SIG-M5 (cell line): ENCODE results near the gene CLSTN2.

Source experiments
- DNase-seq: peaks from one replicate; lab custom pipeline; 2025; lab: John Stamatoyannopoulos, UW

The CLSTN2 gene

DNA sequence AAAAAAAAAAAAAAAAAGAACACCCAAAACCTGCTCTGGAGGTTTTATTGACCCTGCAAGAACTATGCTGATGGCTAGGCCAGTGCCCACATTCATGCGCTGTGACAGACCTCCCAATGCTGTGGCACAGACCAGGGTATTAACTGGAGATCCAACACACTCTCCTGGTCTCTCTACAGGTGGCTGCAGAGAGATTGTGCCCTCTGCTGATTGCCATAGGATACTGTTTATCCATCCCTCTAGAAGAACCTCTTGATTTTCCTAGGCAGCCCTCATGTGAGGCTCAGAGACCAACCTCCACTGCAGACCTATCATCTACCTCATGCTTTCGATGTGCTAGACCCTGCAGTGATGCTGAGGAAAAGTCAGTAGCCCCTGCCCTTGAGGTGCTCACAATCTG lies 617.4 kb downstream of the CLSTN2 start:
- DNase-seq: no peak

DNA sequence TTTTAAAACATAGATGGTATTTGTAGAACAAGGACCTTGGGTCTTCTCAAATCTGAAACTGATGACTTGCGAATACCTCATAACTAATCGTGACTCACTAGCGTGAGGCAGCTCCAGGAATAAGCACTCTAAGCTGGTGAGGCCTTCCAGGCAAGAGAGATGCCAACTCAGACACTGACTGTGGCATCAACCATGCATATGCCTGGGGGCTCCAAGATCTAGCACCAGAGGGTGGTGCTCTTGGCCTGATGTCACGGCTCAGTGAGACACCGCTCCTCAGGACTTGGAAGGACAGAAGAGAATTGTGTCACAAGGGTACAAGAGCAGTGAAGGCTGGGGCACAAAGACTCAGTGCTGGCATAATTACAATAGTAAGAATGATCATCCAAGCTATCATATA lies 617.9 kb downstream of the CLSTN2 start:
- DNase-seq: no peak

DNA sequence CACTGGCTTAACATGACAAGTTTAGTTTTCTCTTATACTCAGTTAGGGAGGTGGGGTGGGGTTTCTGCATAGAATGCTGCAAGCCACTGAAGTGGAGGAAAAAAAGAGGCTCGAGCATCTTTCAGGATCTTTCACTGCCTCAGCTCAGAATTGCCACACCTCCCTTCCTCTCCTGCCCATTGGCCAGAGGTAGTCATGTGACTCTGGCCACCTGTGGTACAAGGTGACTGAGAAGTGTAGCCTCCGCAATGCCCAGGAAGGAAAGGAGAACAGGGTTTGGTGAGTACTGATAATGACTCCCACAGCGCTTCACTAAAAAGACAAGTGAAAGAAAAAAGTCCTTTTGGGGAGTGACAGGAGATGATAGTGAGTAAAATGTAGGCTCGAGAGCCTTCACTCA lies 618.6 kb downstream of the CLSTN2 start:
- DNase-seq: no peak

DNA sequence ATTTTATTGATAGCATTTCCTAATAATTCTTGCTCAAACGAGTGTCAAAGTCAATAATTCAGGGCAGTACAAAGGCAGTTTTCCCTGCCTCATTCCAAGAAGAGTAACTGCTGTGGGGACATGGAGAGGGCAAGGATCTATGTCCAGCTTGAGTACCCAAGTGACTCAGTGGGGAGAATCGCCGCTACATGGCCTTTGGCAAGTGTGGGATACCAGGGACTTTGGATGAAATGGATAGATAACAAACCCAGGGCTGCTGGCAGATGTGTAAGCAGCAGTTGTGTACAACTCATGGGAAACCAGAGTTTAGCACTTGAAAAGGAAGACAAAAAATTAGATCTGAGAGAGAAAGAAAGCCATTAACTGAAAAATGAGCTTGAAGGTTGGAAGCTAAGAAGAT lies 620.7 kb downstream of the CLSTN2 start:
- no peak for DNase-seq

DNA sequence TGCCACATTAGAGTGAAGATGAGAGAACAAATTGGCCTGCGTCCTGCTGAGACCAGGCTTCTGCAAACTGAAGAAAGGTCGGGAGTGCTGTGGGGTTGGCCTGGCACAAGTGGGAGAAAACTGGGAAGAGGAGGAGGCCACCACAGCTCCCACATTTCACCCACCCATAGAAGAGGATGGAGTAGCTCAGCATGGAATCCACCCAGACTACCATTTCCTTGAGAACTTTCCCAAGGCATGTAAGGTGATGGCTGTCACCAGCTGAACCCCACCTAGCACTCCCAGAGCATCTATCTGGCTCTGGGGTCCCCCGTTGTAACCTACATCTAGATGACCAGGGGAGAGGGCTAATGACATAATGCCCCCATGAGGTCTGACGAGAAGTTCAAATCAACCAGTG lies 622.5 kb downstream of the CLSTN2 start:
- DNase-seq: no peak

DNA sequence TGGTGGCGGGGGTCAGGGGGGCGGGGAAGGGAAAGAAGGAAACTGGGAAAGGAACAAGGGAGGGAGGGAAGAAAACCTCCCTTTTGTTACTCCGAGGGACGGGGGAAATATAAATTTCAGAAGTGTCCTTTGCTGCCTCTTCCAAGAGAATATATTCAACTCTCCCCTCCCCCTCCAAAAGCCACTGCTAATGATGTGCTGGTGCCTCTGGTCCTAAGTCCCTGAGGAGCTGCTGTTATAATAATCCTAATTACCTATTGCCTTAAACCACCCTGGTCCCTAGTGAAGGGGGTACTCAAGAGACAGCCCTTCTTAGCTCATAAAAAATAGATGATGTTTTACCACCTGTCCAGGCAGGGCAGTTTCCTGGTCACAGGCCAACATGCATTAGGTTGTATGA lies 624.6 kb downstream of the CLSTN2 start:
- DNase-seq: no peak

DNA sequence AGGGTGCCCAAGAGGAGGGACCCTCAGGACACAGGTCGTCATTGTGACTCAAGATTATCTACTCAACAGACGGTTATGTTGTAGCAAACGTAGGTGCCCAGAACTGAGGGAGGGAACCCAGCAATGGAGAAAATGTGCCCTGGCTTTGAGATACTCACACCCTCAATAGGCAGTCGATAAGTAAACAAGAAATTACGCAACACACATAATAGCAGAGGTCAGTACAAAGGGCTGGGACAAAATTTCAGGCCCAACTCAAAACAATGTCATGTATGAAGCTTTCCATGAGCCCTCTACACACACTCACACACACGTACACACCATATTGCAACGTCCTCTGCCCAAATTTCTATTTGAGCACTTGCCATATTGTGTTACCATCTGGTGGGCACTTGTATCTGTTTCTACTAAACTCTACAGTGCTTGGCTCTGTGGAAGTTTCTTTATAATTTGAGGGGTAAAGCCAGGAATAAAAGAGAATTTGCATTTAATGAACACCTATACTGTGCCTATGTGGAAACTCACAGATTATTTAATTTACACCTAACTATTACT lies 628.3 kb downstream of the CLSTN2 start:
- no peak for DNase-seq

DNA sequence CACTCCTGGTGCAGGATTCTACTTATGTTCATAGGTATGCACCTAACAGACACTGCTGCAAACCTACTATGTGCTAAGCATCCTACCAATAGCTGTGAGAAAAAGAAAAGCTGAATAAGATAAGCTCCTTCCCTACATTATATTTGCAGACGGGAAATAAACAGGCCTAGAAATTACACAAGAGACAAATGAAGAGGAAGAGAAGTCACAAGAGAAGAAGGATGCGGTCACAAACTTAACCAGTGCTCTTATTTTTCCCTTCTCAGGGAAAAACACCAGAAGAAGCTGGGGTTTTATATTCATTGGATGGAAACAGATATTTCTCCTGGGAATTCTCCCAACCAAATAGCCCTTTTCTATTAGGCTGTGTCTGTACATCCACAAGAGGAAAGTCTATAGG lies 633.1 kb downstream of the CLSTN2 start:
- no peak for DNase-seq

DNA sequence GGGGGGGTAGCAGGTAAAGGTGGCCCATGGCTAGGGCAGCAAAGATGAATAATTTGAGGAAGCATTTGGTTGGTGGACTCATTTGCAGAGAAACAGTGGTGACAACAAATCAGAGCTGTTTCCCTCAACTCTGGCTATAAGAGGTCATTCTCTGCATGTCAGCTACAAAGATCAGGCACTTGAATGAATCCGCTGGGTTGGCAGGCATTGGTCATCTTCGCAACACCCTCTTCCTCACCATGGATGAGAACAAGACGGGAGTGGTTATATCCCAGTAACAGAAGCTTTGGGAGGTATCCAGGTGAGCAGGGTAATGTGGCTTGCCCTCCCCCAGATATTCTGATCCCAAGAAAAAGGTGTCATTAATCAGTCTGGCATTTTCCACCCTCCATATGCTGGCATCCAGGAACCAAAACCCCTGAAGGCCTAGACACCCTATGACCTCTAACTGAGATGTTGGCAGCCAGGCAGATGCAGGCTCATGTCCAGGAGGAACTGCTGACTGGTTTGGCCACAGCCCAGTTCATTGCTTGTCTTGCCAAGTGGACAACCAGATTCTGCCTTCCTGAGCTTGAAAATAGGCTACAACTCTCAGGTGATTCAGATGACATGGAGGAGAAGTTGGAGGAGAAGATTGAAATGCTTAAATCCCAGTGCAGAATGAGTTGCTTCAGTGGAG lies 634.0 kb downstream of the CLSTN2 start:
- no peak for DNase-seq

DNA sequence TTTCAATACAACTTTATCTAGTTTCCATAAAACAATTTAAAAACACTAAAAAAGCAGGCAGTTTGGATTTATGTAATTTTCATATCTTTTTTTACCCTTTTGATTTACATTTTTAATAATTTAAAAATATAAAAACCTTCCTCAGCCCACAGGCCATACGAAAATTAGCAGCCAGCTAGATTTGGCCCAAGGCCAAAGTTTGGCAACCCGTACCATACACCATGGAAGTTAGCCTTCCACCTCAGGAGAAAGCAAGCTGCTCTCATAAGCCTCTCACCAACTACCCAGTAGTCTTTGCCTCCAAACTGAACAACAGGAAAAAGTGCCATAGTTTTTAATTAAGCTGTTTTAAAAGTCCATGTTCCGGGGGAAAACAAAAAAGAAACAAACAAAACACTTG lies 635.6 kb downstream of the CLSTN2 start:
- no peak for DNase-seq

DNA sequence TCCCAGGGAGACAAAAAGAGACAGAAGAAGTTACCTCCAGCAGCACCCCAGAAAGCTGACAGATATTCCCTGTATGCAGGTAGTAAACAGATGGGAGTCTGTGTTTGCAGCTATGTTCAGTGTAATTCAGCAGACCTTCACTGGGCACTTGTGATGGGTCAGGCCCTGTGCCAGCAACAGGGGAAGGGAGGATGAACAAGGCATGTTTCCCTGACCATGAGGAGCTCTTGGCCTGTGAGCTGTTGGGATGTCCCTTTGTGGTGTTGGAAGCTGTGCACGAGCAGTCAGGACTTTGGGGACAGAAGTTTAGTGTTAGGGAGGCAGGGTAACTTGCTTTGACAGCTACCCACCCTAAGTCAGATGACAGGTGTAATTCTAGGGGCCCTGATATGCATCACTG lies 636.9 kb downstream of the CLSTN2 start:
- no peak for DNase-seq

DNA sequence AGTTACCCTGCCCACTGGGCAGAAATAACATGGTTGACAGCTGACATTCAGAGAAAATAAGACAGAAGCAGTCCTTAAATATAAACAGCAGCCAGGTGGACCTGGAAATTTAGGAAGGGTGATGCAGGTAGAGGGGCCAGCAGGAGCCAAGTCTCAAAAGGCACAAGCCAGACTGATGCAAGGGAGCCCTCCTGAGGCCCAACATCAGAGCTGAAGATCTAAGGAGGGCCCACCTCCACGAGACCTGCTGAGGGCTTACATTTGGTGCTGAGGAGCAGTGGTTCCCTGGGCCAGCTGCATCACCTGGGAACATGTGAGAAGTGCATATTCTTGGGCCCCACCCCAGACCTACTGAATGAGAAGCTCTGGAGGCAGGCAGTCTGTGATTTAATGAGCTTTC lies 637.3 kb downstream of the CLSTN2 start:
- no peak for DNase-seq

DNA sequence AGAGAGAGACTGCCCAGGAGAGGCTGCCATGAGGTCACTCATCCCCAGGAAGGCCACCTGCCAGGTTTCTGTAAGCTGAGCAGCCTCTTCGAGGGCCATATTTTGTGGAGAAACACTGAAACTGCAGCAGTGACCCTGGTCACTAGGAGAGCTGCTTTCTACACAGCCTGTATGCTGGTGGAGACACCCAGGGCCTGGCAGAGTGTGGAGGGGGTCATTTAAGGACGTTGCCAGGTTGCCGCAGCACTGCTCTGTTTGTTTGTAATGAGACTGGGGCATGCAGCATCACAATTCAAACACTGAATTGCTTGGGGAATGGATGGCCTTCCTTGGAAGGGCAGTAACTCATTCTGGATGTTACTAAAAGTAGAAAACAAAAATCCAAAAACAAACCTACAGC lies 638.0 kb downstream of the CLSTN2 start:
- no peak for DNase-seq

DNA sequence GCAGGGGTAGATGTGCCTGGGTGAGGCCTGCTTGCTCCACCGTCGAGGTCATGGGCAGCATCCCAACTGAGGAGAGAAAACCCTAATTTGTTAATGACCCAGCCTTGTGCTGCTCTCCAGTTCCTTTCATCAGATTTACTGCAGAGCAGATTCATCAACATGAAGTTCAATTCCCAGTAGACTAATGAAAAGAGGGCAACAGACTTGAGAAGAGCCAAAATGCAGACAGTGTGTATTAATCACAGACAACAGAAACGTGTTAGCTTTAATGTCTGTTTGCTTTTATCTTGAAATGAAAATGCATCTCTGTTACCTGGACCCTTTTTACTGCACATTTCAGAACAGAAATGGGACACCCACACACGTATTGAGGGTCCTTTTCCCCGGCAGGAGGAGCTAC lies 639.4 kb downstream of the CLSTN2 start:
- DNase-seq: no peak

DNA sequence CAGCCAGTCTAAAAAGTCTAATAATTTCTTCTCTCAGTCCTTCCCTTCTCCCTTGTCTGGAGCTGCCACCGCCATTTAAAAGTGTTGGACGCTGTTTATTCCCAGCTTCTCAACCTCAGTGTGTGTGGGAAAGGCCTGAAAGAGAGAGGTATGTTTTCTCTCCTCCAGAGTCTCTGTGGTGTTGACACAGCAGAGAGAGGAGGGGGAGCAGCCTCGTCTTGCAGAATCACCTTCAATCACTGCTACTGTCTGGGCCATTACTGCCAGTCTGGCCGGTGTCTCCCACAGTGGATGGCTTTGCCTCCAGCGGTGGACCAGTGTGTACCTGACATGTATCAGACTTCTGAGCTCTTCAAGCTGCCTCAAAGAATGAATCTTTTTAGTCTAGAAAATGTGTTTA lies 641.5 kb downstream of the CLSTN2 start:
- no peak for DNase-seq

DNA sequence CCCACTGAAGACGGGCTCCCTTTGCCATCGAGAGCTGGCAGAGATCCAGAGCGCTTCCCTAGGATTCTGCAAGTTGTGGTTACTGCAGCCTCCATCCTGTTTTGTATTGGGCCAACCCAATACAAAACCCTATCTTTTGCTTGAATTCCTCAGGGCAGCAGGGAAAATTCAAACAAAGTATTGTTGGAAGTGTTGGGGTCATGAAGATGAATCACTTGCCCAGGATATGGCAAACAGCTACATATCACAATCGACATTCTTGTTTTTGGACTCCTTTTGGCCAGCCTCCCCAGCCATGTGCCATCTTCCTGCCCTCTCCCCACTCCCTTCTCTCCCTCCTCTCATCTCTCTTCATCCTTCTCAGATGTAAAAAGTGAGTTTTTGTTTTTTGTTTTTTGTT lies 642.9 kb downstream of the CLSTN2 start:
- DNase-seq: no peak

DNA sequence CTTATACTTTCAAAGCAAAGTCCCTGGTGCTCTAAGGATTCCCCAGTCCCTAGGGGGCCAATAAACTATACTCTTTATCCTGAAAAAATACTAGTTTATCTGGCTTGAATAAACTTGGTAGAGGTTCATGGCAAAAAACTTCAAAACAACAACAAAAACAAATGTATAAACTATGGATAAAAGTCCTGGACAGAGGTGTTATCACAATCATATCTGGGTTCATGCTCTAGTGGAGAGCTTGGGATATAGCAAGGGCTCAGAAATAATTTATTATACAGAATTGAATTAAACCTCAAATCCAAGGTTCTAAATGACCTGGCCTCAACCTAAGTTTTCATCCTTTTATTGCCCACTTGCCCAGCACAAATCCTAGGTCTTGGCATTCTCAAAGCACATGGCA lies 644.3 kb downstream of the CLSTN2 start:
- no peak for DNase-seq

DNA sequence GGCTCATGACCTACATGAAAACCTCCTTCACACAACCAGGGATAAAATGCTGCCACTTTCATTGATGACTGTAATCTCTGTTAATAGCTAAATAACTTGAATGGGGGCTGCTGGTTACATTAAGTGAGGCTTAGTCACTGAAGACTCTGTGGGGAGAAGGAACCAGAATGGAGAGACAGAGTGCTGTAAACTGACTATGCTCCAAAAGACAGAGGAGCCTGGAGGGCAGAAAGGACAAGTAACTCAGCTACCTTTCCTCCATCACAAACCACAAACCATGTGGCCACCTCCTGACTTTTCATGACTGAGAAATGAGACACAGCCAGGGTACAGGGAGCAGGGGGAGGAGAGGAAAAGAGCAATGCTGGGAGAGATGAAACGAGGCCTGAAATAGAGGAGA lies 645.8 kb downstream of the CLSTN2 start:
- no peak for DNase-seq

DNA sequence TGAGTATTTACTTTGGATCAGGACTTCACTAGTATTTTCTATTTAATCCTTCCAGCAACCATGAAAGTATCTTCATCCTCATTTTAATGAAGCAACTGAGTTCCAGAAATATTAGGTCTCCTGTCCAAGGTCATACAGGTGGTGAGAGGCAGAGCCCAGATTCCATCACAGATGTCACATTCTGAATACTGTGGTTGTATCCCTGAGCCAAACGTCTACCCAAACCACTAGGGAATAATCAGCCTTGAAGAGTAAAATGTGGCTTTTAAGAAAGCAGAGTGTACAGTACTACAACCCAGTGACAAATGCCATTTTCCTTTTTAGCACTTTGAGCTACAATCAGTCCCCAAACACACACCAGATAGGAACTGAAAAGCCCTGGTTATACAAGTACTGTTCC lies 649.6 kb downstream of the CLSTN2 start:
- DNase-seq: no peak

DNA sequence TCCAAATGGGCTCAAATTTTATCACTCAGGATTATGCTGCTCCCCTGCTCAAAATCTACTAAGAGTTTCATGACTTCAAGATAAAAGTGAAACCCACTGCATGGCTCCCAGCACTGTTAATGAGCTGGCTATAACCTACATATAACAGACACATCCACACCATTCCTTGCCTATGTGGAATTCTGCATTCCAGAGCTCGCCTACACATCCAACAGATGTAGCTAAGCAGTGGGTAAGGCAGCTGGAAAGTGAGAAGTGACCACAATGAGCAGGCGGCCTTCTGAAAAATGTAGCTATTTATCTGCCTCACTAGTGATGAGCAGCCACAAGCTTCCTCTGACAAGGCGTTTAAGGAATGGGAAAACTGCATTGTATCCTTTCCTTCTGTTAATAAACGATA lies 650.8 kb downstream of the CLSTN2 start:
- DNase-seq: no peak

DNA sequence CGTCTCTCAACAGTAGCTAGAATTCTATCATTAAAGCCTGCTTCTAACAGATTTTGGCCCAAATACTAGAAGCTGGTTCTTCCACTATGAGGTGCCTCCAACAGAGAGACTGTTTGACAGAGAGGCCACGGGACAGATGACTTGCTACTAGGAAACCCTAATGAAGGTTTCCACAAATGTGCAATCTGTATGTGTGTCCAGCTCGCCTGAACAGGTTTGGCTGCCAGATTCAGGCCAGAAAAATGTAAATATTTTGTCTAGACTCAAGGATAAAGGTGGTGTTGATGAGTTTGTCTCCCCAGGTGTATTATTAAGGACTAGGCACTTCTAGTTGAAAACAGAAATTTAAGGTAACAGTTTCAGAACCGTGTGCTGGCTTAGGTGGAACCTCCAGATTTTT lies 651.3 kb downstream of the CLSTN2 start:
- no peak for DNase-seq

DNA sequence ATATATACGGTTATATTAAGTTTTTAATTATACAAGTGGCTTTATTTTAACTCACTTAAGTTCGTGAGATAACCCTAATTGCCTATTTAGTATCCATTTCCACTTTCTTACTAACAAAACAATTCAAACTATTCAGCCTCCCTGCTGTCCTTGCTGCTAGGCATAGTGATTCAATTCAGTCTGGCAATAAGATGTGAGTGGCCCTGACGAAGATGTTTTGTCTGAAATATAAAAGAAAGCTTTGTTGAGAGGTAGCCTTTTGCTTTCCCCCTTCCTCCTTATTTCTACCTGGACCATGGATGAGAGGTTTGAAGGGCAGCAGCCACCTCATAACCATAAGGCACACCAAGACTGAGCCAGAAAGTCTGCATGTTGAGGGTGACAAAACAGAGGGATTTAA lies 653.6 kb downstream of the CLSTN2 start:
- no peak for DNase-seq

DNA sequence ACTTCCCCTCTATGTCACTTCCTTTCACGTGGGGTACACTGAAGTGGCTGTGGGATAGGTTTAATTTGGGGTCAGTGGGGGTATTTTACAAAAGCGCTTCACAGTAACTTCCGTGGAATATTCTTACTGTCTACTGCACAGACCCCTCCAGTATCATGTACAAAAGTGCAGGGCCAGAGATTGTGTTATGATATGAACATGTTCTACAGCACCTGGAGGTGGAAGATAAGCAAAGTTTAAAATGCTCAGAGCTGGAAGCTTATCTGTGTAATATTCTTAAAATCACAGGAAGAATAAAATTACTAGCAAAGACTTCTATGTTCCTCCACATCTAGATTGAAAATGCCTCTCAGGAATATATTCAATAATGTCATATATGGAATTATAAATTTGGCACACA lies 658.8 kb downstream of the CLSTN2 start:
- DNase-seq: no peak

DNA sequence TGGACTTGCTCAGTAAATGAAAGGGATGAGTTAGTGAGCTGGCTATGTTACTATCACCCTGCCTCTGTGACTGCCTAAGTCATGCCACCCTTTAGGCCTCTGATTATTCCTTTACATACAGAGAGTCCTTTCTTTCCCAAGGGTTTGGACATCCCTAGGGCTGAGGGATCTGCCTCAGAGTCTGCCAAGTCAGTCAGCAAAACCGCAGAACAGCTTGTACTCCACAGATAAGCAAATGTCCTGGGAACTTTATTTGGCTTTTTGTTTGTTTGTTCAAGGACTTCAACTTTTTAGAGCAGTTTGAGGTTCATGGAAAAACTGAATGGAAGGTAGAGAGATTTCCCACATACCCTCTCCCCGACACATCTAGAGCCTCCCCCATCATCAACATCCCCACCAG lies 660.3 kb downstream of the CLSTN2 start:
- no peak for DNase-seq

DNA sequence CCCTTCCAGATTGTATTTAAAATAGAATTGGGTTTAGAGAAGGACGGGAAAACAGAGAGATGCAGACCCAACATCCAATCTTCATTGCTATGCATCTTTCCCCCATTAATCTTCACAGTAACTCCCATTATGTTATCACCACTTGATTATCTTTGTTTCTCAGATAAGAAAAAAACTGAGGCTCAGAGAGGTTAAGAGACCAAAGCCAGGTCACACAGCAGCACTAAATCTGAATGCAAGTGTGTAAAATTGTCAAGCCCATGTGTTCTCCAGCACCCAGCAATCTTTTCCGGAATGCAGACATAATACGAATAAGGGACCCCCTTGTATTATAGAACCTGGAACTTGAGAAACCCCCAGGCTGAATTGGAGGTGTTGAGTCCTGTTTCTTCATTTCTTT lies 662.4 kb downstream of the CLSTN2 start:
- no peak for DNase-seq
